ENCODE data around the gene CADM2. TPM values are rescaled to one million over a fixed set of nuclear protein-coding genes. Genes with fewer than 3 reads are reported as not detected.
"Not testable (repeated sequence)": the region's sequence is repeated elsewhere in the genome, so short reads cannot be mapped to it uniquely, and the experiment has no call there.

Gene CADM2
- total RNA-seq, result 1 to 10 TPM in 3 of 4 donors, under 1 TPM in 1; 0.13 to 4.3 (median 4.1) TPM

DNA sequence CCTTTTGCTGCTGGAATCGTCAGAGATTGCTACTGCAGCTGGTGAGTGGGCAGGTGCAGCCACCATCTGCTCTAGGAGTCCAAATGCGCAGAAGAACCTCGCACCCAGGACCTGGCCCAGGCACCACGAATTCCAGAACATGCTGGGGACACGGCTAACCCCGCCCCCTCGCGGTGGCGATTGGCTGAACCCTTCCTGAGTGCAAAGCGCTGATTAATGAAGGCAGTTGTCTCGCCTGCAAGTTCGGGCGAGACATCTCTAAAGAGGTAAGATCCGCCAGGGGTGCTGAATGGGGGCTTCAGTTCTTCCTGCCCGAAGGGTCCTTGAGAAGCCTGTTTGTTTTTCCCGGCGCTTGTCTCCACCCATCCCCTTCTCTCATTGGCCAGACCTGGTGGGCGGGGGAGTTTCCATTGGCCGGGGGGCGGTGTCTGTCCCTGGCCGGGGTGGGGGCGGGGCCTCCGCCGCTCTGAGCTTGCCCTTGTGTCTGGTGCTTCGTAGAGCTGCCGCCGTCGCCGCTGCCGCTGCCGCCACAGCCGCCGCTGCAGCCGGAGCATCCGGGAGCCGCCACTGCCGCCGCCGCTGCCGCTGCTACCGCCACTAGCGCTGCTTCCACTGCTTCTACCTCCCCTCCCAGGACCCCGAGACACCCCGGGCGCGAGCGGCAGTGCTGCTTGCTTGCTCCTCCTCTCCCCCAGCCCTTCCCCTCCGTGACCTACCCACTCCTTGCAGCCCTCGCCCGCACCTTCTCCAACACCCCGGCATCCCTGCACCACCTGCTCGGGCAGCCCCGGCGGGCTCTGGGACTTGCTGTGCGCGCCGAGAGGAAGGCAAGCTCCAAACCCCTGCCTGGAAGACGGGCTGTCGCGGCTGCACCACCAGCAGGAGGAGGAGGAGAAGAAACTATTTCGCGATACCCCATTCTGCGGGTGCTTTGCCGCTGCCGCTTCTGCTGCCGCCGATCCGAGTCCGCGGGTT, at the start of gene CADM2:
Gene CADM2 (plus strand): TSS at position 495 of the 975 bp plus-strand sequence.
- peak; percentile 92 to 93 for DNase-seq
- intact Hi-C loops (cut with DNase I), result no loop called here
- no peaks in the 10 kb centered on the region for H3K27me3 ChIP-seq
- H3K27ac ChIP-seq, result peak within 1 kb of the TSS in 1 of 3 donors; percentile 72
- peaks cover 7 to 15% of the 10 kb centered on the region in 2 donors for H3K4me1 ChIP-seq
- peak in 1 of 2 donors; percentile 85 for TF ChIP-seq POLR2A (IDR thresholded peaks at IDR 0.05)
- TF ChIP-seq, protein P1, sequence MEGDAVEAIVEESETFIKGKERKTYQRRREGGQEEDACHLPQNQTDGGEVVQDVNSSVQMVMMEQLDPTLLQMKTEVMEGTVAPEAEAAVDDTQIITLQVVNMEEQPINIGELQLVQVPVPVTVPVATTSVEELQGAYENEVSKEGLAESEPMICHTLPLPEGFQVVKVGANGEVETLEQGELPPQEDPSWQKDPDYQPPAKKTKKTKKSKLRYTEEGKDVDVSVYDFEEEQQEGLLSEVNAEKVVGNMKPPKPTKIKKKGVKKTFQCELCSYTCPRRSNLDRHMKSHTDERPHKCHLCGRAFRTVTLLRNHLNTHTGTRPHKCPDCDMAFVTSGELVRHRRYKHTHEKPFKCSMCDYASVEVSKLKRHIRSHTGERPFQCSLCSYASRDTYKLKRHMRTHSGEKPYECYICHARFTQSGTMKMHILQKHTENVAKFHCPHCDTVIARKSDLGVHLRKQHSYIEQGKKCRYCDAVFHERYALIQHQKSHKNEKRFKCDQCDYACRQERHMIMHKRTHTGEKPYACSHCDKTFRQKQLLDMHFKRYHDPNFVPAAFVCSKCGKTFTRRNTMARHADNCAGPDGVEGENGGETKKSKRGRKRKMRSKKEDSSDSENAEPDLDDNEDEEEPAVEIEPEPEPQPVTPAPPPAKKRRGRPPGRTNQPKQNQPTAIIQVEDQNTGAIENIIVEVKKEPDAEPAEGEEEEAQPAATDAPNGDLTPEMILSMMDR (IDR thresholded peaks at IDR 0.05), result peak in 1 of 6 experiments; percentile 22
- H3K9me3 ChIP-seq, result no peaks in the 10 kb centered on the region
- 2% methylated on average over 26 to 35 of the region's 70 CpGs for whole genome bisulfite sequencing, 2 donors
- H3K4me3 ChIP-seq (replicated peaks in 1 of 3), result peak within 1 kb of the TSS; percentile 19 to 39 (median 37)
- H3K36me3 ChIP-seq, result no peaks in the 10 kb centered on the region

DNA sequence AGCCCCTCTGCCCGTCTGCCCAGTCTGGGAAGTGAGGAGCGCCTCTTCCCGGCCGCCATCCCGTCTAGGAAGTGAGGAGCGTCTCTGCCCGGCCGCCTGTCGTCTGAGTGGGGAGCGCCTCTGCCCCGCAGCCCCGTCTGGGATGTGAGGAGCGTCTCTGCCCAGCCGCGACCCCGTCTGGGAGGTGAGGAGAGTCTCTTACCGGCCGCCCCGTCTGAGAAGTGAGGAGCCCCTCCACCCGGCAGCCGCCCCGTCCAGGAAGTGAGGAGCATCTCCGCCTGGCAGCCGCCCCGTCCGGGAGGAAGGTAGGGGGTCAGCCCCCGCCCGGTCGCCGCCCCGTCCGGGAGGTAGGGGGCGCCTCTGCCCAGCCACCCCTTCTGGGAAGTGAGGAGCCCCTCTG, 40.2 kb upstream of the CADM2 start:
- DNase-seq; intact Hi-C loops (cut with DNase I); H3K4me1 ChIP-seq; H3K27ac ChIP-seq; H3K9me3 ChIP-seq; H3K4me3 ChIP-seq (replicated peaks in 1 of 3); H3K36me3 ChIP-seq; H3K27me3 ChIP-seq: not testable (repeated sequence)
- WGBS, 2 donors, result 88 to 92% methylated on average over 22 to 30 of the region's 33 CpGs

DNA sequence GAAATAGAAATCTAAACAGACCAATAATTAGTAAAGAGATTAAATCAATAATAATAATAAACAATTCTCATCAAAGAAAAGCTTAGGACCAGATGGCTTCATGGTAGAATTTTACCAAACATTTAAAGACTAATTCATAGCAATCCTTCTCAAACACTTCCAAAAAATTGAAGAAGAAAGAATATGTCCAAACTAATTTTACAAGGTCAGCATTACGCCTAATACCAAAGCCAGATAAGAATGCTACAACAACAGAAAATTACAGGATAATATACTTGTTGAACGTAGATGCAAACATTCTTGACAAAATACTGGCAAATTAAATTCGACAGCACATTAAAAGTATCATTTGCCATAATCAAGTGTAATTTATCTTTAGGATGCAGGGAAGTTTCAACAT, 36.1 kb upstream of the CADM2 start:
- H3K4me1 ChIP-seq, result no peaks in the 10 kb centered on the region
- intact Hi-C loops (cut with DNase I), result no loop called here
- DNase-seq, result no peak
- 79 to 88% methylated on average over 3 of the region's 3 CpGs for WGBS, 2 donors
- no peaks in the 10 kb centered on the region for H3K9me3 ChIP-seq
- TF ChIP-seq POLR2A (IDR thresholded peaks at IDR 0.05), result no peak
- TF ChIP-seq, protein P1 (IDR thresholded peaks at IDR 0.05), result no peak
- H3K36me3 ChIP-seq, result no peaks in the 10 kb centered on the region
- H3K27ac ChIP-seq, result no peak overlapping the region
- no peak overlapping the region for H3K4me3 ChIP-seq (replicated peaks in 1 of 3)
- H3K27me3 ChIP-seq, result no peaks in the 10 kb centered on the region

DNA sequence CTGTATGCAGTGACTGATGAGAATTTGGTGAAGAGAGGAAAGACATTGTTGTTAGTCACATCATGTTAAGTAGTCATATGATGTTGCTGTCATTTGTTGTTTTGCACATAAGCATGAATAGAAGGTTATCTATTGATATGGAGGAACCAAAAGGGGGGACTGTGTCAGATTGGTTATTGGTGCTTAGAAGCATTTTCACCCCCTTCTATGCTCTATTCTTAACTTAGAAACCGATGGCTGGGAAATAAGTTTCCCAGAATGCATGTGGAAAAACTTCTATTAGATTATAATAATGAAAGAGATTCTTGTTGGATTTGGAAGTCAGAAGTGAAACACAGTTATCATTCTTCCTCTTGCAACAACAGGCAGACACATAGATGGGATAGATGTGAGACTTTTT, 33.2 kb upstream of the CADM2 start:
- DNase-seq, result no peak
- no peak for TF ChIP-seq POLR2A (IDR thresholded peaks at IDR 0.05)
- TF ChIP-seq, protein P1 (IDR thresholded peaks at IDR 0.05), result no peak
- WGBS, 2 donors, result 61 to 73% methylated on average over 1 of the region's 1 CpG
- Histone ChIP-seq H3K4me1 (no peaks in the 10 kb centered on the region), H3K4me3 (replicated peaks in 1 of 3) (no peak overlapping the region), H3K36me3 (no peaks in the 10 kb centered on the region), H3K9me3 (no peaks in the 10 kb centered on the region), H3K27me3 (no peaks in the 10 kb centered on the region), H3K27ac (no peak overlapping the region)
- intact Hi-C loops (cut with DNase I), result no loop called here

DNA sequence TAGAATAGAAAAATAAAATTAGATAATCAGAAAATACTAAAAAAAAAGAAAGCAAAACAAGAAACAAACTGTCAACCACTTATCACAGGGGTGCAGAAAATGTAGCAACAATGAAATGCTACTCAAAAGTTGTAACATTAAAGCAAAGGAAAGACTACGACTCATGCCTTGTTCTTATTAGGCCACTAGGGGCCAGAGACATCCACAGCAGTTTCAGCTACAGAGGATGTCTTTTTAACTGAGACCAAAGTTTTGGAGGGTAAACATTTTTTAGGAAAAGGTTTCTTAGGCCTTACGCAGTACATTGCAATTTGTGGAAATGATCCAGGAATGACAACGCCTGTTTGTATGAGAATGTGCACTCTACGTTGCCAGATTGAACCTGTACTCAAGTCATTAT, 15.4 kb upstream of the CADM2 start:
- TF ChIP-seq POLR2A (IDR thresholded peaks at IDR 0.05), result no peak
- TF ChIP-seq, protein P1 (IDR thresholded peaks at IDR 0.05), result peak in 1 of 6 experiments; percentile 24
- intact Hi-C loops (cut with DNase I), result no loop called here
- H3K9me3 ChIP-seq, result no peaks in the 10 kb centered on the region

More for the DNA sequence above, 15.4 kb upstream of the CADM2 start:
- 63 to 67% methylated on average over 4 of the region's 4 CpGs for WGBS, 2 donors
- Histone ChIP-seq H3K4me1 (no peaks in the 10 kb centered on the region), H3K4me3 (replicated peaks in 1 of 3) (no peak overlapping the region), H3K36me3 (no peaks in the 10 kb centered on the region), H3K27ac (no peak overlapping the region), H3K27me3 (no peaks in the 10 kb centered on the region)
- no peak for DNase-seq

Measured in thyroid gland (tissue), 4 donors.